ENCODE results near the gene ADH6.

DNA sequence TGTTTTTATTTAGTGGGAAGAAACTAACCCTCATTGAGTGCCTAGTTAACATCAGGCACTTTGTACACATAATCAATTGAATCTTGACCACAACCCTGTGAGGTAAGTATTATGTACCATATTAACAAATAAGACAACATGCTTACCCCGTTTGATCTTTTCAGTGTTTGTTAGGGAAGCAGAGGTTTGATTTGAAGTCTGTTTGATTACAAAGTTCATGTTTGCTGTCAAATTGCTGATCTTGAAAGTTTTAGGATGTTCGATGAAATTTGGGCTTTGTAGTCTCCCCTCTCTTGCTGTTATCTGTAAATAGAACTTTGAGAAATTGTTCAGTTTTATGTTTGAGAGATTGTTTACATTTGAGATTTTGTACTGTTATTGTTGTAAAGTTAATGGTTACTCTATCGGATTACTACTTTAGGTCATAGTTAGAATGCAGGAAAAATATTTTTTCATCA lies 61.5 kb downstream of the ADH6 start:
- no peak for TF ChIP-seq CTCF (IDR thresholded peaks at IDR 0.05)
- no peak for TF ChIP-seq POLR2A (IDR thresholded peaks at IDR 0.05)

All from vagina (tissue), 2 donors.